Thoracic aorta endothelial cell (primary cell): ENCODE results near the gene GPRIN3. TPM values are rescaled to one million over a fixed set of nuclear protein-coding genes. Genes with fewer than 3 reads are reported as not detected.

ENCODE experiments used
- total RNA-seq: library from RNA; depleted of rRNA; stranded (reverse); fragments of >200 nt; gene quantifications from 2 replicates; pipeline ENCODE4 v1.2.3, GENCODE V29; 2012

GPRIN3 gene
- total RNA-seq = 2.7 and 2.8 TPM in 2 replicates

GRCh38 chr4:89307446-89308160 lies at the start of gene GPRIN3:
Gene GPRIN3 (minus strand): TSS chr4:89307800. CDS start chr4:89250110, 57,690 bp downstream.

Other genes with a start within 250 kb of the GPRIN3 start
- gene TIGD2, start 196.3 kb downstream of the GPRIN3 start, total RNA-seq = 4.9 and 5.9 TPM in 2 replicates